Measurements from ENCODE around the gene PPP1R26. TPM values are rescaled to one million over a fixed set of nuclear protein-coding genes. Genes with fewer than 3 reads are reported as not detected.
A peak's percentile ranks its signal among the peaks of the same experiment; 100 is the strongest.
"Not testable (repeated sequence)": the region's sequence is repeated elsewhere in the genome, so short reads cannot be mapped to it uniquely, and the experiment has no call there.

The PPP1R26 gene, protein sequence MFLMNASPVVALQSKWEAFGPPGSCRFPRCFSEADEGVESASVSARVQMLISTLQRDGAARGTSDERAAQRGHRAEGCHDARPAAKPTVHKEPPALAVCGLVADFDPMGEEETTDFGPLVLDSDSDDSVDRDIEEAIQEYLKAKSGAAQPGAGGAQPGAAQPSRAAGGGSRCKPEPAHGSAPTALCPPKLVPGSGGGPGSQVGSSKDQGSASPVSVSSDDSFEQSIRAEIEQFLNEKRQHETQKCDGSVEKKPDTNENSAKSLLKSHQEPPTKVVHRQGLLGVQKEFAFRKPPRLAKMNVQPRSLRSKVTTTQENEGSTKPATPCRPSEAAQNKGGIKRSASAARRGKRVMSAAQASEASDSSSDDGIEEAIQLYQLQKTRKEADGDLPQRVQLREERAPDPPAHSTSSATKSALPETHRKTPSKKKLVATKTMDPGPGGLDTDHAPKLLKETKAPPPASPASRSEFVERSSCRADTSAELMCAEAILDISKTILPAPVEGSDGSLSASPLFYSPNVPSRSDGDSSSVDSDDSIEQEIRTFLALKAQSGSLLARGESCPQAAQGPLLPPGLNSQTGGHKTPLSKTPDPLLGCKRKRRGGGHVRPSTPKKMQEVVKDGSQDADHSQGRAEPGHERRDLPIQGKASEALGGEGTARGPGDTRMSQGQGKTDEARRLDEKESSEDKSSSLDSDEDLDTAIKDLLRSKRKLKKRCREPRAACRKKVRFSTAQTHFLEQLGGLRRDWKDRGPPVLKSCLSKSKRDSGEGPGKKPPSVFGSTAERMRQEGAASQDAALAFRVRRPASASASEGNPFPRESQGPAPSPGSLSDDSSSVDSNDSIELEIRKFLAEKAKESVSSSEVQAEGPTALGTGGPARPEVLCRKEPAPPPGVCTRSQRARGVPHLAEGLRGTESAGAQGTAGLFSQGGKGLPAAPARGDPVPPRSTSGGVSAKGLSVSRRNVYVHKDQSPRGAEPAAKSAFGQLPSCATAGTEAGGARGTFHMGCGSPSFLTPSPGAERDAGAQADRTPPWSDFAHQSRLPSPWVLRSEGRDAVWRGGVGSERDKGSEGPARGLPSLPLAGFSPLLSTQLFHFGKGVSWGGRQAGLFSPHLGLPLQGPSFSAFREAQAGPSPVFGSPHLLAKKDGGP (N-terminal part only)
- 25.5 TPM for total RNA-seq

DNA sequence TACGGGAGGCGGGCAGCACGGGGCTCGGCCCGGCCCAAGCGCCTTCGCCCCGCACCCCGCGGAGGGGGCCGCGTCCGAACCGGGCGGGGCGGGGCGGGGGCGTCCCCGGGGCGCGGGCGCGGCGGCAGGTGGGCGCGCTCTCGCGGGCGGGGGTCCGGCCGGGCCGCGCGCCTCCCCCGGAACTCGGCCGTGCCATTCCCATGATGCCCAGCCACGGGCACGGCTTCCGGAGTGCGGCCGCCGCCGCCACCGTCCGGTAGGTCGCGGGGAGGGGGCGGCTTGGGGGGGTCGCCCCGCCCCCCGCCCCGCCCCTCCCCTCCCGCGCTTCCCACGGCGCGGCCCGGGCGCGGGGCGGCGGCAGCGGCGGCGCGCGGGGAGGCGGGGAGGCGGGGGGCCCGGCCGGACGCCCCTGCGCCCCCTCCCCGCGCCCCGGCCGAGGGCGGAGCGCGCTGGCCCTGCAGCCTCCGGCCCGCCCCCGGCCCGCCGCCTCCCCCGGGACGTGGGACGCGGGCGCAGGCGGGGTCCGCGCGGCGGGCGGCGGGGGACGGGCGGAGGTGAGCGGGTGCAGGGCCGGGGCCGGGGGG, at the start of gene PPP1R26:
Gene PPP1R26, plus strand, starts transcription at position 314 of the 584 bp plus-strand sequence. CDS start 4,729 bp downstream, outside the sequence.
- TF ChIP-seq, protein P1, sequence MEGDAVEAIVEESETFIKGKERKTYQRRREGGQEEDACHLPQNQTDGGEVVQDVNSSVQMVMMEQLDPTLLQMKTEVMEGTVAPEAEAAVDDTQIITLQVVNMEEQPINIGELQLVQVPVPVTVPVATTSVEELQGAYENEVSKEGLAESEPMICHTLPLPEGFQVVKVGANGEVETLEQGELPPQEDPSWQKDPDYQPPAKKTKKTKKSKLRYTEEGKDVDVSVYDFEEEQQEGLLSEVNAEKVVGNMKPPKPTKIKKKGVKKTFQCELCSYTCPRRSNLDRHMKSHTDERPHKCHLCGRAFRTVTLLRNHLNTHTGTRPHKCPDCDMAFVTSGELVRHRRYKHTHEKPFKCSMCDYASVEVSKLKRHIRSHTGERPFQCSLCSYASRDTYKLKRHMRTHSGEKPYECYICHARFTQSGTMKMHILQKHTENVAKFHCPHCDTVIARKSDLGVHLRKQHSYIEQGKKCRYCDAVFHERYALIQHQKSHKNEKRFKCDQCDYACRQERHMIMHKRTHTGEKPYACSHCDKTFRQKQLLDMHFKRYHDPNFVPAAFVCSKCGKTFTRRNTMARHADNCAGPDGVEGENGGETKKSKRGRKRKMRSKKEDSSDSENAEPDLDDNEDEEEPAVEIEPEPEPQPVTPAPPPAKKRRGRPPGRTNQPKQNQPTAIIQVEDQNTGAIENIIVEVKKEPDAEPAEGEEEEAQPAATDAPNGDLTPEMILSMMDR (IDR thresholded peaks at IDR 0.05), result no peak
- no peak for DNase-seq (ENCODE audit: low spot score in 2 of 2)
- Histone ChIP-seq H3K4me1 (peaks cover 0 to 9% of the 10 kb centered on the region in 2 donors), H3K36me3 (peaks cover 7 to 8% of the 10 kb centered on the region in 2 donors), H3K9me3 (no peaks in the 10 kb centered on the region), H3K4me3 (peak within 1 kb of the TSS; percentile 84 to 97), H3K27me3 (no peaks in the 10 kb centered on the region), H3K27ac (peak within 1 kb of the TSS; percentile 34 to 76)
- intact Hi-C loops (cut with DNase I), result loop anchor here (1.0 kb wide), 1 partner anchor 21 kb away; the partner anchor contains the start of gene MRPS2

DNA sequence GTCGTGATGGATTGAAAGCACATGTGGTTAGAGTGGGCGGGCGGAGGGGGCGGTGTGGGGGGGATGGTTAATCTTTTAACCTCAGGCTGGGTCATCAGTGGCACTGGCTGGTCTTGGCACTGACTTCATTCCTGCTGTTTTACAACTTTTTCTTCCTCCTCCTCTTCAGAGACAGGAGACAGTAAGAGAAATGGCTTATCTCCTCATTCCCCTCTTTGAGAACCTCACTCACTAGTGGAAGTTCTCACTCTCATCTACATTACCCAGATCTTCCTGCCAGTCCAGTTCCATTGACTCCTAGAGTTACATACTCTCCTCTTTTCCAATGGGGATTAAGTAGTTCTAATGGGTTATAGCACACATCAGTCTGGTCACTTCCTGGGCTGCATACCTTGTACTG, 42.3 kb upstream of the PPP1R26 start:
- no peak overlapping the region for H3K27ac ChIP-seq
- H3K4me3 ChIP-seq, result no peak overlapping the region
- DNase-seq (ENCODE audit: low spot score in 2 of 2), result no peak
- intact Hi-C loops (cut with DNase I), result no loop called here
- TF ChIP-seq, protein P1 (IDR thresholded peaks at IDR 0.05), result no peak
- H3K36me3 ChIP-seq, result no peaks in the 10 kb centered on the region
- no peaks in the 10 kb centered on the region for H3K27me3 ChIP-seq
- H3K9me3 ChIP-seq, result peaks cover 0 to 6% of the 10 kb centered on the region in 2 donors
- H3K4me1 ChIP-seq, result no peaks in the 10 kb centered on the region

GRCh38 chr9:135437696-135438095, 41.9 kb upstream of the PPP1R26 start:
- H3K27me3 ChIP-seq; DNase-seq (ENCODE audit: low spot score in 2 of 2); H3K27ac ChIP-seq; H3K4me3 ChIP-seq; H3K36me3 ChIP-seq; H3K4me1 ChIP-seq; intact Hi-C loops (cut with DNase I); H3K9me3 ChIP-seq: not testable (repeated sequence)

DNA sequence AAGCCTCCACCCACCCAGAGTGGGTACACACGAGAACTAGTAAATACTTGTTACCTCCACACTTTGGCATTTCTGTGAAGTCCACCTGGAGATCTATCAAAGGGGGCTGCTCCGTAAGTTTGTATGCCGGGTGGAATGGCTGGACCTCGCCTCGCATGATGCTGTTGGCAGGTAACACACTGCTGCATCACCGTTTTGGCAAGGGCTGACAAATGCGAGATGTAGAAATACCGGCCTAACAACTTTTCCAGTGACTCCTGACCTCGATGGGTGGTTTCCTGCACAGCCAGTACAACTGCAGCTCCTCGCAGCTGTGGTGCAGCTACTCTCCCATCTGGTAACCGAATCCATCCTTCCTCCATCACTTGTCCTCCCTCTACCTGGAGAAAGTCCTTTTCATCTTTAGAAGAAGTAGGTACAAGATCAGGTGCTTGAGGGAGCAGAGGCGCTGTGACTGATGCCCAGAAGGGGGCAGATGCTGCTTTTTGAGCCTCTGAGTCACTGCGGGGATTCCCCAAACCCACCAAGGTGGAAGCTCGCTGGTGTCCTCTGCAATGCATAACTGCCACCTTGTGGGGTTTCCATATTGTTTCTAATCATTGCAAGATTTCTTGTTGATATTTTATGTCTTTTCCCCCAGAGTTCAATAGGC, 40.9 kb upstream of the PPP1R26 start:
- H3K4me1 ChIP-seq; DNase-seq (ENCODE audit: low spot score in 2 of 2); H3K4me3 ChIP-seq; H3K27me3 ChIP-seq; intact Hi-C loops (cut with DNase I); H3K27ac ChIP-seq; H3K36me3 ChIP-seq; H3K9me3 ChIP-seq: not testable (repeated sequence)

DNA sequence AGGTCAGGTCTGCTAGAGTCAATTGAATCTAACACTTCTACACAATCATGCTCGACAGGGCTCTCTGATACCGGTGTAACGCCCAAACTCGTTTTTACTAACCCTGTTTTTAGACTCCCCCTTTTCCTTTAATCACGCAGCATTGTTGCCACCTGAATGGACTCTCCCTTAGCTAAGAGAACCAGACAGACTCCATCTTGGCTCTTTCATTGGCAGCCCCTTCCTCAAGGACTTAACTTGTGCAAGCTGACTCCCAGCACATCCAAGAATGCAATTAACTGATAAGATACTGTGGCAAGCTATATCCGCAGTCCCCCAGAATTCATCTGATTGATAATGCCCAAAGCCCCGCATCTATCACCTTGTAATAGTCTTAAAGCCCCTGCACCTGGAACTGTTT, 40.1 kb upstream of the PPP1R26 start:
- H3K27ac ChIP-seq; DNase-seq (ENCODE audit: low spot score in 2 of 2); H3K27me3 ChIP-seq; H3K4me1 ChIP-seq; H3K9me3 ChIP-seq; intact Hi-C loops (cut with DNase I); H3K4me3 ChIP-seq; H3K36me3 ChIP-seq: not testable (repeated sequence)

DNA sequence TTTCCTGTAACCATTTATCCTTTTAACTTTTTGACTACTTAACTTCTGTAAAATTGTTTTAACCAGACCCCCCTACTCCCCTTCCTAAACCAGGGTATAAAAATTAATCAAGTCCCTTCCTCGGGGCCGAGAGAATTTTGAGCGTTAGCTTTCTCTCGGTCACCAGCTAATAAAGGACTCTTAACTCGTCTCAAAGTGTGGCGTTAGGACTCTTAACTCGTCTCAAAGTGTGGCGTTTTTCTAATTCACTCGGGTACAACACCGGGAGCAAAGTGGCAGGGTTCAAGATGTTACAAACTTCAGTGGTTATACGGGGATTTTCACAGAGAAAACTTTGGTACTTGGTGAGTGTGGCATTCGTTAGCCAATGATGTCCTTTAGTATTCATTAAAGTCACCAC, 39.7 kb upstream of the PPP1R26 start:
- H3K27me3 ChIP-seq, result no peaks in the 10 kb centered on the region
- intact Hi-C loops (cut with DNase I), result no loop called here
- TF ChIP-seq, protein P1 (IDR thresholded peaks at IDR 0.05), result no peak
- H3K4me3 ChIP-seq, result no peak overlapping the region
- peaks cover 0 to 6% of the 10 kb centered on the region in 2 donors for H3K9me3 ChIP-seq
- no peak for DNase-seq (ENCODE audit: low spot score in 2 of 2)
- H3K4me1 ChIP-seq, result no peaks in the 10 kb centered on the region
- no peaks in the 10 kb centered on the region for H3K36me3 ChIP-seq
- no peak overlapping the region for H3K27ac ChIP-seq
